ENCODE results near the gene NXN.

GRCh38 chr17:834136-834535 is 145.4 kb downstream of the NXN start:
- TF ChIP-seq POLR2A (IDR thresholded peaks at IDR 0.05) (no peak), EP300 (IDR thresholded peaks at IDR 0.05) (no peak)

All from ovary (tissue), 1 donor.